HUES48 (cell line): ENCODE data around the gene FUNDC1.

Source experiments
- H3K27ac ChIP-seq: one replicate; pipeline ENCODE4 v1.7.0; 2013; ENCODE audit warnings: low read depth, low read length, inconsistent platforms
- H3K27me3 ChIP-seq: 2 replicates; pipeline ENCODE4 v1.6.1; 2013; ENCODE audit warnings: mild to moderate bottlenecking, low read length; ENCODE audit not compliant: control insufficient read depth, insufficient read depth
- H3K36me3 ChIP-seq: 2 replicates; pipeline ENCODE4 v1.6.1; 2013; ENCODE audit warnings: low read length; ENCODE audit not compliant: control insufficient read depth, insufficient read depth
- H3K4me1 ChIP-seq: 2 replicates; pipeline ENCODE4 v1.6.1; 2013; ENCODE audit warnings: mild to moderate bottlenecking, low read length; ENCODE audit not compliant: control insufficient read depth, insufficient read depth
- H3K4me3 ChIP-seq: 2 replicates; pipeline ENCODE4 v1.5.1; 2013; ENCODE audit warnings: mild to moderate bottlenecking, low read depth, low read length
- H3K9ac ChIP-seq: 2 replicates; pipeline ENCODE4 v1.6.1; 2013; ENCODE audit warnings: mild to moderate bottlenecking, low read depth, low read length, moderate library complexity
- H3K9me3 ChIP-seq: 2 replicates; pipeline ENCODE4 v1.6.1; 2013; ENCODE audit warnings: low read length; ENCODE audit not compliant: control insufficient read depth, insufficient read depth

FUNDC1 gene

GRCh38 chrX:44482575-44482974, 60.1 kb downstream of the FUNDC1 start:
- Histone ChIP-seq H3K9ac (no peak overlapping the region), H3K4me3 (no peak overlapping the region), H3K4me1 (no peaks in the 10 kb centered on the region), H3K27me3 (no peaks in the 10 kb centered on the region), H3K27ac (no peak overlapping the region), H3K9me3 (peaks cover 11% of the 10 kb centered on the region), H3K36me3 (no peaks in the 10 kb centered on the region)

GRCh38 chrX:44480591-44480990, 62.1 kb downstream of the FUNDC1 start:
- Histone ChIP-seq H3K27me3 (no peaks in the 10 kb centered on the region), H3K27ac (no peak overlapping the region), H3K4me3 (no peak overlapping the region), H3K9me3 (peaks cover 15% of the 10 kb centered on the region), H3K4me1 (no peaks in the 10 kb centered on the region), H3K36me3 (no peaks in the 10 kb centered on the region), H3K9ac (no peak overlapping the region)

GRCh38 chrX:44474410-44474809, 68.2 kb downstream of the FUNDC1 start:
- no peak overlapping the region for H3K27ac ChIP-seq
- no peaks in the 10 kb centered on the region for H3K36me3 ChIP-seq
- no peaks in the 10 kb centered on the region for H3K27me3 ChIP-seq
- no peak overlapping the region for H3K9ac ChIP-seq
- H3K4me3 ChIP-seq: no peak overlapping the region
- H3K4me1 ChIP-seq: peaks cover 3% of the 10 kb centered on the region; the same call in 1 of the 2 replicates
- peaks cover 16% of the 10 kb centered on the region for H3K9me3 ChIP-seq
